Measurements from ENCODE around the gene TEX29.
A peak's percentile ranks its signal among the peaks of the same experiment; 100 is the strongest.

The TEX29 gene

GRCh38 chr13:111372651-111373425 lies 52.4 kb downstream of the TEX29 start:
- DNase-seq: no peak

- no peak for DNase-seq
Measured at GRCh38 chr13:111373486-111373885, 53.0 kb downstream of the TEX29 start.

- no peak for DNase-seq
Measured at GRCh38 chr13:111380431-111380830, 60.0 kb downstream of the TEX29 start.

- no peak for DNase-seq
Measured at GRCh38 chr13:111382411-111382810, 62.0 kb downstream of the TEX29 start.

GRCh38 chr13:111382877-111383276 lies 62.4 kb downstream of the TEX29 start:
- no peak for DNase-seq

- DNase-seq: no peak
Measured at GRCh38 chr13:111383591-111384440, 63.4 kb downstream of the TEX29 start.

GRCh38 chr13:111384441-111385182 lies 64.2 kb downstream of the TEX29 start:
- DNase-seq: no peak

- no peak for DNase-seq
Measured at GRCh38 chr13:111385183-111385857, 64.9 kb downstream of the TEX29 start.

GRCh38 chr13:111387026-111387871 lies 66.8 kb downstream of the TEX29 start:
- no peak for DNase-seq

GRCh38 chr13:111387945-111388600 lies 67.6 kb downstream of the TEX29 start:
- peak; percentile 30 for DNase-seq

GRCh38 chr13:111388851-111389500 lies 68.5 kb downstream of the TEX29 start:
- peak; percentile 59 for DNase-seq

GRCh38 chr13:111389621-111390521 lies 69.4 kb downstream of the TEX29 start:
- no peak for DNase-seq

- DNase-seq: no peak
Measured at GRCh38 chr13:111390522-111391270, 70.3 kb downstream of the TEX29 start.

GRCh38 chr13:111392486-111392885 lies 72.0 kb downstream of the TEX29 start:
- no peak for DNase-seq

GRCh38 chr13:111393221-111393790 lies 72.9 kb downstream of the TEX29 start:
- DNase-seq: no peak
